Measurements from ENCODE around the gene NOD1. TPM values are rescaled to one million over a fixed set of nuclear protein-coding genes. Genes with fewer than 3 reads are reported as not detected.
"Not testable (repeated sequence)": the region's sequence is repeated elsewhere in the genome, so short reads cannot be mapped to it uniquely, and the experiment has no call there.

The NOD1 gene
- total RNA-seq, 1 donor from 2014 or later: 14.5 TPM

DNA sequence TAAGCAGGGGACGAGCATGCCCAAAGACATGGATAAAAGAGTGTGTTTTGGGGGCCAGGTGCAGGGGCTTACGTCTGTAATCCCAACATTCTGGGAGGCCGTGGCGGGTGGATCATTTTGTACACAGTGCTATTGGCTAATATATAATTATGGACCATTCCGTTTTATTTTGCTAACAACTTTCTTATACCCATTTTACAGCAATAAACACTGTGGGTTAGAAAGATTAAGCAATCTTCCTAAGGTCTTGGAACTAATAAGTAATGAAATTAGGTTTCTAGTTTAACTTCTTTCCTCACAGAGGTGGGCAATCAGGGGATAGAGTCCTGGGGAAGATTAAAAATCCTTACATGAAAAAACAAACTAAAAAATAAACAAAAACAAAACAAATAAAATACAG, 22.7 kb upstream of the NOD1 start:
- H3K27me3 ChIP-seq: no peaks in the 10 kb centered on the region
- no peak overlapping the region for H3K4me3 ChIP-seq
- intact Hi-C loops (cut with DNase I): no loop called here
- TF ChIP-seq POLR2A (IDR thresholded peaks at IDR 0.05) (no peak), POLR2AphosphoS5 (IDR thresholded peaks at IDR 0.05; ENCODE audit: insufficient read depth in 1 of 2, low read depth in 1 of 2) (no peak)
- TF ChIP-seq, protein P1, sequence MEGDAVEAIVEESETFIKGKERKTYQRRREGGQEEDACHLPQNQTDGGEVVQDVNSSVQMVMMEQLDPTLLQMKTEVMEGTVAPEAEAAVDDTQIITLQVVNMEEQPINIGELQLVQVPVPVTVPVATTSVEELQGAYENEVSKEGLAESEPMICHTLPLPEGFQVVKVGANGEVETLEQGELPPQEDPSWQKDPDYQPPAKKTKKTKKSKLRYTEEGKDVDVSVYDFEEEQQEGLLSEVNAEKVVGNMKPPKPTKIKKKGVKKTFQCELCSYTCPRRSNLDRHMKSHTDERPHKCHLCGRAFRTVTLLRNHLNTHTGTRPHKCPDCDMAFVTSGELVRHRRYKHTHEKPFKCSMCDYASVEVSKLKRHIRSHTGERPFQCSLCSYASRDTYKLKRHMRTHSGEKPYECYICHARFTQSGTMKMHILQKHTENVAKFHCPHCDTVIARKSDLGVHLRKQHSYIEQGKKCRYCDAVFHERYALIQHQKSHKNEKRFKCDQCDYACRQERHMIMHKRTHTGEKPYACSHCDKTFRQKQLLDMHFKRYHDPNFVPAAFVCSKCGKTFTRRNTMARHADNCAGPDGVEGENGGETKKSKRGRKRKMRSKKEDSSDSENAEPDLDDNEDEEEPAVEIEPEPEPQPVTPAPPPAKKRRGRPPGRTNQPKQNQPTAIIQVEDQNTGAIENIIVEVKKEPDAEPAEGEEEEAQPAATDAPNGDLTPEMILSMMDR (IDR thresholded peaks at IDR 0.05): no peak
- H3K9me3 ChIP-seq: no peaks in the 10 kb centered on the region
- H3K4me1 ChIP-seq: peaks cover 30% of the 10 kb centered on the region
- no peak for DNase-seq (ENCODE audit: extremely low spot score in 2 of 2)
- H3K27ac ChIP-seq: no peak overlapping the region
- H3K36me3 ChIP-seq: peaks cover 0 to 23% of the 10 kb centered on the region in 2 donors

DNA sequence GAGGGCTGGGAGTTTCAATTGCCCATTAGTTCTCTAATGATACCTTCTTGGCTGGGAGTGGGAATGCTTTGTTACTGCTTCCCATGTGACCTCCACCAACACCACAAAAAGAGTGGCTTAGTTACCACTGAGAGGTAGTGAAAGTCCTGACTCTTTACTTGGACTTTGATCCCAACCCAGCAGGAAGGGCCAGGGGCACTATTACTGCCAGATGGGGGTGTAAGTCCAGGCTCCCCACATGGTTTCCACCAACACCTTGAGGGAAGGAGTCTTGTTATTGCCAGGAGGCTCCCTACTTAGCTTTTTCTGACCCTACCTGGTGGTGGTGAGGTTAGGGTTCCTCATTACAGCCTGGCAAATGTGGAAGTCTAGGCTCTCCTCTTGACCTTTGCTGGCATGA, 14.6 kb upstream of the NOD1 start:
- intact Hi-C loops (cut with DNase I): no loop called here
- H3K4me3 ChIP-seq: no peak overlapping the region
- TF ChIP-seq POLR2A (IDR thresholded peaks at IDR 0.05): no peak
- TF ChIP-seq, protein P1 (IDR thresholded peaks at IDR 0.05): no peak
- TF ChIP-seq POLR2AphosphoS5 (IDR thresholded peaks at IDR 0.05; ENCODE audit: insufficient read depth in 1 of 2, low read depth in 1 of 2): no peak
- no peak overlapping the region for H3K27ac ChIP-seq
- no peaks in the 10 kb centered on the region for H3K27me3 ChIP-seq
- H3K9me3 ChIP-seq: peaks cover 3% of the 10 kb centered on the region
- no peaks in the 10 kb centered on the region for H3K4me1 ChIP-seq
- peaks cover 0 to 18% of the 10 kb centered on the region in 2 donors for H3K36me3 ChIP-seq
- DNase-seq (ENCODE audit: extremely low spot score in 2 of 2): no peak

DNA sequence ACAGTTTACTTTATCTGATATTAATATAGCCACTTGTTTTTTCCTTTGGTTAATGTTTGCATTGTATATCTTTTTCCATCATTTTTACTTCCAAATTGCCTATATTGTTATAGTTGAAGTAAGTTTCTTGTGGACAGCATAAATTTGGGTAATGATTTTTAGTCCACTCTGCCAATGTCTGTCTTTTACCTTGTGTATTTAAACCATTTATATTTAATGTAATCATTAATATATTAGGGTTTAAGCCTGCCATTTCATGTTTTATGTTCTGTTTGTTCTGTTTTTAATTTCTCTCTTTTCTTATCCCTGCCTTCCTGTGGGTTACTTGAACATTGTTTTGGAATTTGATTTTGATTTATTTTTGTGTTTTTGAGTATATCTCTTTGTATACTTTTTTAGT, 12.8 kb upstream of the NOD1 start:
- H3K9me3 ChIP-seq: peaks cover 3% of the 10 kb centered on the region
- no peak overlapping the region for H3K4me3 ChIP-seq
- no peak for DNase-seq (ENCODE audit: extremely low spot score in 2 of 2)
- peaks cover 0 to 3% of the 10 kb centered on the region in 2 donors for H3K36me3 ChIP-seq
- intact Hi-C loops (cut with DNase I): no loop called here
- H3K27ac ChIP-seq: no peak overlapping the region
- TF ChIP-seq, protein P1 (IDR thresholded peaks at IDR 0.05): no peak
- TF ChIP-seq POLR2A (IDR thresholded peaks at IDR 0.05) (no peak), POLR2AphosphoS5 (IDR thresholded peaks at IDR 0.05; ENCODE audit: insufficient read depth in 1 of 2, low read depth in 1 of 2) (no peak)
- H3K27me3 ChIP-seq: no peaks in the 10 kb centered on the region
- H3K4me1 ChIP-seq: no peaks in the 10 kb centered on the region

DNA sequence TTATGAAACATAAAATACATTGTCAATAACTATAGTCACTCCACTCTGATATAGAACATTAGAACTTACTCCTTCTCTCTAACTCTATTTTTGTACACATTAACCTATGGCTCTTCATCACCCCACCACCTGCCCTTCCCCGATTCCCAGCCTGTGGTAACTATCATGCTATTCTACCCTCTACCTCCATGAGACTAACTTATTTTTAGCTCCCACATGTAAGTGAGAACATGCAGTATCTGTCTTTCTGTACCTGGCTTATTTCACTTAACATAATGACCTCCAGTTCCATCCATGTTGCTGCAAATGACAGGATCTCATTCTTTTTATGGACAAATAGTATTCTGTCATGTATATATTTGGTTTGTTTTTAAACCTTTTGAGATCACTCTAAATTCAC, 8.8 kb upstream of the NOD1 start:
- Histone ChIP-seq H3K4me3 (no peak overlapping the region), H3K36me3 (no peaks in the 10 kb centered on the region), H3K27me3 (no peaks in the 10 kb centered on the region), H3K9me3 (peaks cover 3% of the 10 kb centered on the region), H3K27ac (no peak overlapping the region), H3K4me1 (no peaks in the 10 kb centered on the region)
- DNase-seq (ENCODE audit: extremely low spot score in 2 of 2): no peak
- TF ChIP-seq POLR2A (IDR thresholded peaks at IDR 0.05) (no peak), POLR2AphosphoS5 (IDR thresholded peaks at IDR 0.05; ENCODE audit: insufficient read depth in 1 of 2, low read depth in 1 of 2) (no peak)
- TF ChIP-seq, protein P1 (IDR thresholded peaks at IDR 0.05): no peak
- intact Hi-C loops (cut with DNase I): no loop called here

DNA sequence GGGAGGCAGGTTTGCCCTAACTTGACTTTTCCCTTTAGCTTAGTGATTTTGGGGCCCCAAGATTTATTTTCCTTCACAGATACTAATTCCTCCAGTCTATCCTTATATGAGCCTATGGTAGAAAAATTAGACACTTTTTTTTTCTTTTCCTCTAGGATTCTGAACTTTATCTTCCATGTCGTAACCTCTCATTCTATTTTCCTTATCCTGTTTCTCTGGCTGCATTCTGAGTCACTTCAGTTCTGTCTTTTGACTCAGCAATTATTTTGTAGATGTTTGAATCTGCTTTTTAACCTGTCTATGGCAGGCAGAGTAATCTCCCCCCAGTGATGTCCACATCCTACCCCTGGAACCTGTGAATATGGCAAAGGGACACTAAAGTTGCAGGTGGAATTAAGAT, 7.1 kb upstream of the NOD1 start:
- Histone ChIP-seq H3K4me1 (no peaks in the 10 kb centered on the region), H3K4me3 (no peak overlapping the region), H3K27me3 (no peaks in the 10 kb centered on the region), H3K36me3 (no peaks in the 10 kb centered on the region), H3K9me3 (no peaks in the 10 kb centered on the region), H3K27ac (no peak overlapping the region)
- intact Hi-C loops (cut with DNase I): no loop called here
- DNase-seq (ENCODE audit: extremely low spot score in 2 of 2): no peak
- TF ChIP-seq, protein P1 (IDR thresholded peaks at IDR 0.05): no peak
- TF ChIP-seq POLR2A (IDR thresholded peaks at IDR 0.05) (no peak), POLR2AphosphoS5 (IDR thresholded peaks at IDR 0.05; ENCODE audit: insufficient read depth in 1 of 2, low read depth in 1 of 2) (no peak)

DNA sequence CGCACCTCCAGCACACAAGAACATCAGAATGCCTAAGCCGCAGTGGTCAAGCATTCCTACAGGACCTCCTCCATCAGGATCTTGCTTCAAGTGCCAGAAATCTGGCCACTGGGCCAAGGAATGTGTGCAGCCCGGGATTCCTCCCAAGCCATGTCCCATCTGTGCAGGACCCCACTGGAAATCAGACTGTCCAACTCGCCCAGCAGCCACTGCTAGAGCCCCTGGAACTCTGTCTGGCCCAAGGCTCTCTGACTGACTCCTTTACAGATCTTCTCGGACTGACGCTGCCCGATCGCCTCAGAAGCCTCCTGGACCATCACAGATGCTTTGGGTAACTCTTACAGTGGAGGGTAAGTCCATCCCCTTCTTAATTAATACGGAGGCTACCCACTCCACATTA, 2.8 kb upstream of the NOD1 start:
- intact Hi-C loops (cut with DNase I); H3K27me3 ChIP-seq: not testable (repeated sequence)

More for the DNA sequence above, 2.8 kb upstream of the NOD1 start:
- not testable (repeated sequence) for DNase-seq (ENCODE audit: extremely low spot score in 2 of 2); H3K36me3 ChIP-seq; H3K27ac ChIP-seq; H3K4me3 ChIP-seq; H3K9me3 ChIP-seq
- H3K4me1 ChIP-seq: peaks cover 28% of the 10 kb centered on the region
